Activated CD4-positive, alpha-beta T cell treated with anti-CD3 and anti-CD28 coated beads, Interleukin-10, Interleukin-2, amounts not matched to agents 100 ng/mL and 50 ng/mL, durations not matched to agents 16 hours and 8 hours (primary cell): Measurements from ENCODE around the gene GRB7.
"Not testable (repeated sequence)": the region's sequence is repeated elsewhere in the genome, so short reads cannot be mapped to it uniquely, and the experiment has no call there.

Experiments used
- DNase-seq: peaks from one replicate; pipeline ENCODE4 v3.0.0-alpha.2; 2020

GRB7 gene

GRCh38 chr17:39753514-39754160 lies 15.9 kb downstream of the GRB7 start:
- peak; percentile 63 for DNase-seq

- DNase-seq, result peak; percentile 99
These were observed 16.6 kb downstream of the GRB7 start for GRCh38 chr17:39754161-39754957.

DNA sequence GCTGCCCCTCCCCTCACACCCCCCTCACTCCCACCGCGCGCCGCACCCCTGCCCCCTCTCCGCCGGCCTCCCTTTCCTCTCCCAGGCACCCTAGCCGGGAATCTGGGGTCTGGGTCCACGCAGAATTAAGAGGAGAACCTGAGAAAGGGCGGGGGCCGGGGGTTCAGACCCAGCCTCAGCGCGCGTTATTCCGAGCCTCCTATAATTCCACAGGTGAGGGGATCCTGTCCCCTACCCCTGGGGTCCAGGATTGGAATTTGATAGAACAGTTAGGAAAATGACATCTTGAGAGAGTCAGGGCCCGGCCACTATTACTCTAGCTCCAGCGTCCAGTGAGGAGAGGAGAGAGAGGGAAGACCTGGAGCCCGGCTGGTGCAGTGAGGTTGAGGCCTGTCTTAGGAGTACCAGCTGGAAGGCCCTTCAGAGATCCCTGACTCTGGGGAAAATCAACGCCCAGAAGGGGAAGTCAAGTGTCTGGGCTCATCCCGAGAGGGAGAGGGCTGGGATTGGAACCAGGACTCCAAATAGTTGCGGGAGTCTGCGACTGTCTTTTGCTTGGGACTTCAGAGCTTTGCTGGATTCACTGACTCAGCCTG lies 17.3 kb downstream of the GRB7 start:
- no peak for DNase-seq

DNA sequence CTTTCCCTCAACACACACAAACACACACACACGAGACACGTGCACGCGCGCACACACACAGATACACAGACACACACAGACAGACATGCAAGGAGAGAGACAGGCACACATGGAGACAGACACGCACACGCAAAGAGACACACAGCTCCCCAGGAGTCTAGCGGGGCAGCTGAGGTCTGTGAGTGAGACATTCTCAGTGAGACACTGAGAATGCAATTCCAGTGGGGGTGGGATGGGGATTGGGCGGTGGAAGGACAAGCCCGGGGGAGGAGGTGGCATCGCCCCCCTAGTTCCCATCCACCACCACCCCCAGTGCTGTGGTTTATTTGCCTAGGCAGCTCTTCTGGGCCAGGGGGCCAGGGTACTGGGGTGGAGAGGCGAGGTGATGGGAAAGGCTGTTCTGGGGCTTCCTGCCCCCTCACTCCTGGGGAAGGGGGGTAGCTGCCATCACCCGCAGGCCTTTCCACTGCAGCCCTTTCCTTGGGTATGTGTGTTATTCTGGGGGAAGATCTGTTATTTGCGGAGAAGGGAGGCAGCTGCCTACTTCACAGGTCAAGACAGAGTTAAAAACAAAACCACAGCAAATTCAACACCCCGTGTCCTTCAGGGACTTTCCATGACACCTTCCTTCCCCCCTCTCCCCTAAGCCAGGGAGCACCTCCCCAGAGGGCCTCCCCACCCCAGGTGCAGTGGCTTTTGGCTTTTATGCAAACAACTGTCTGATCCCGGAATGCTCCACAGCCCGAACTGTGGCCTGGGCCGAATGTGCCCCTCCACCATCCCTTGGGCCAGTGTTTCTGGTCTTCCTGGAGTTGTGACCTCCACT lies 18.0 kb downstream of the GRB7 start:
- DNase-seq, result peak; percentile 51

- peak; percentile 37 for DNase-seq
These were observed 18.8 kb downstream of the GRB7 start for GRCh38 chr17:39756380-39757079.

DNA sequence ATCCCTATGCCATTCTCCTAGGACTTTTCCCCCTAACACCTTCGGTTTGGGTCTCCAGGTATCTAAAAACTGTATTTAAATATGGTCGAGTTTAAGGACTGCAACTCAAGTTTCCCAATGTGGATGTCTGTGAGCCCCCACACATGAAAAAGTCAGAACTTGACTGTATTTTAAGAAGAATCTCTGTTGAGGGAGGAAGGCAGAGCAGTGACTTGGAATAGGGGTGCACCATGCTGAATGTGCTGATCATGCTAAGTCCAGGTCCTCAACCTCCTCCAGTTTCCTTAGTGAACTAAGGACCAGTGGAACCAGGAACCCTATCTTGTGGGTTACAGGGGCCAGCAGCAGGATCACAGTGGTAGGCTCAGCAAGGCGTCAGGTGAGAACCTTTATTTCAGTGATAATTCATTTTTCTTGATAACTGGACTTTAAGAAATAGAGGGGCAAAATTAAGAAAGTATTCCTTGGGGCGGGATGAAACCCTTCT lies 19.5 kb downstream of the GRB7 start:
- no peak for DNase-seq

DNA sequence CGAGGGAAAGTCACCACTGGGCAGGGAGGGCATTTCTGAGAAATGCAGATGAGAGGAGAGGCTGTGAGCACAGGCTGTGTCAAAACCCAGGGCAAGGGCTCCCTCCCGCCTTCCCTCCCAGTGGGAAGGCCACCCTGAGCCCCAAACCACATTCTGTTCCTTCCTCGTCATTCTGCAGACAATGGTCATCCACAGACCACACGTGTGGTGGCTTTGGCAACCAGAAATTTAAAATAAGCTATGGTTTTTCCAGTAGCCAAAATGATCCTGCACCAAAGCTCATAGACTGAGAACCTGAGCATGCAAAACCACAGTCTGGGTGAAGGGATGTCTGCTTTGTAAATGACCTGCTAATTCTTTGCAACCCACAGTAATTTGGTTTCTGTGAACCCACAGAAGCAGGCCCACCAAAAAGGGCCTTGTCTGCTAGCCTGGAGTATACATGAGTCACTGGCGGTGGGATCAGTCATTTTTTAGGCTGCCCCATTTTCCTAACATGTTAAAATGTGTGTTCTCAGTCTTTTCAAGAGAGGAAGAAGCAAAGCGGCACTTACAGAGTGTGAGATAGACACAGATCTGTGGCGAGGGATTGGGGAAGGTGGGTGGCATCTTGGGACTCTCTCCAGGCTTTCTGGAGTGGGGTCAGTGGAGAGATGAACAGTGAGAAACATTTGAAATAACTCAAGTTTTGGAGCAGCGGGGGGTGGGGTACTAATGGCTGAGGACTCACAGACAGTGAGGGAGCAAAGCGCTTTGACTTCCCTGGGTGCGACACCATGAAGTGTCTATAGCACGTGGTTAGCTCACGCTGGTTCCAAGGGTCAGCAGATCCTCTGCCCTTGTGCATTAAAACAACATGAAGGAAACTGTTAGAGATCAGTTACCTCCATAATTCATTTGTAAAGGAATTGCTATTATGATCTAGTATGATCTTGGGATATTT lies 20.5 kb downstream of the GRB7 start:
- peak; percentile 90 for DNase-seq

DNA sequence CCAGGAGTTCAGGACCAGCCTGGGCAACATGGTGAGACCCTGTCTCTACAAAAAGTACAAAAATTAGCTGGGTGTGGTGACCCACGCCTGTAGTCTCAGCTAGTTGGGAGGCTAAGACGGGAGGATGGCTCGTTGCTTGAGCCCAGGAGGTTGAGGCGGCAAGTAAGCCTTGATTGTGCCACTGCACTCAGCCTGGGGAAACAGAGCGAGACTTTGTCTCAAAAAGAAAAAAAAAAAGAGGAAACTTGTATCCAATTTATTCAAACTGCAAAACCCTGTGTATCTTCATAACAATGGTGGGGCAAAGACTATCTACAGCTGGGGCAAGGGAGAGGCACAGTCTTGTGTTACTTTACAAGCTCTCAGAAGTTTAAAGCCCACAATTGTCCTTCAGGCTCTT lies 21.5 kb downstream of the GRB7 start:
- DNase-seq, result no peak

DNA sequence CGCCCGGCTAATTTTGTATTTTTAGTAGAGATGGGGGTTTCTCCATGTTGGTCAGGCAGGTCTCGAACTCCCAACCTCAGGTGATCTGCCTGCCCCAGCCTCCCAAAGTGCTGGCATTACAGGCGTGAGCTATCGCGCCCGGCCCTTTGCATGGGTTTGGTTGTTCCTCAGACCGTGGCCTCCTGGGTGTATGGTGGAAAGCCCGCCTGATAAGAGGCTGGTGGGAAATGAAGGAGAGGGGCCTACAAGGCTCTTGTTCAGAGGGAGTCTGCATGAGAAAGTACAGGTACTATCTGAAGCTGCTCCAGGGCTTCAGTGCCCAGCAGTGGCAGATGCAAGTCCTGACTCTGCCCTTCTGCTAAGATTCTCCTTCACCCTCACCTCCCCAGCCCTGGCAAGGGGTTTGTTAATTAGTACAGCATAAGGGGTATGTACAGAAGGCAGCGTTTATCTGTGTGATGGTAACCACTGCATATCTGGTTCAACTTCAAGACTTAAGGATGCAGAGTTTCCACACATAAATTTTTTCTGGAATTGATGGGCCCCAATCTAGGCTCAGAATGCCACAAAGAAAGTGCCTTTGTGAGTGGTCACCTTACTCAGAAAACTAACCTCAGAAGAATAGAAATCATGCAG lies 24.2 kb downstream of the GRB7 start:
- peak; percentile 43 for DNase-seq

DNA sequence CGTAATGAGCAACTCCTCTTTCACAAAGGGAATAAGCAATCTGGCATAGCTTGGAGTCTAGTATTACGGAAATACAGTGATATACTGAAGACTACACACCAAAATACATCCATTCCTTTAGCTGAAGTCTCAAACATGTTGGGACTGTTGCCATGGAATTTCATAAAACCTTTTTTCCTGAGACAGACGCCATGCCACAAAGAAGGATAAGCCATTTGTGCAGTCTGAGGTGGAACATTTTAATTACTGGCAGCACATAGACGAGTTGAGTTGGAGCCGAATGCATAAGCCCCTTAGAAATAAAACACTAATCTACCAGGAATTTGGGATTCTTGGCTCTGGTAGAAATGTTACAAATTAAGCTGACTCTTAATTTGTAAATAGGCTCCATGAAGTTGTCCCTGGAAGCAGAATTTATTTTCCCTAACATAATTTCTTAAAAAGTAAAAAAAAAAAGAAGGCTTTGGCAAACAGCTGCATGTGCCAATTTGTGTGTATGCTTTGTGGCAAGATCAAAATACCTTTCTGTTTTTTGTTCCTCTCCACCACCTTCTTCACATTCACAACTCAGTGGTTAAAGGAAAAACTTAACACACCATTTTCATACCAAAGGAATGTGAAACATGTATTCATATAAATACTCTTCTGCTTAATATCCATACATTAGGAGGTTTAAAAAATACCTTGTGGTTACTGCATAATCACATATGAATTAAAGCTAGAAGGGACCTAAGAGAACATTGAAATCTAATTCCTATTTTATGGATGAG lies 25.5 kb downstream of the GRB7 start:
- no peak for DNase-seq

- DNase-seq, result not testable (repeated sequence)
These were observed 26.4 kb downstream of the GRB7 start for GRCh38 chr17:39764171-39764570.

- no peak for DNase-seq
These were observed 27.4 kb downstream of the GRB7 start for GRCh38 chr17:39765175-39765574.

DNA sequence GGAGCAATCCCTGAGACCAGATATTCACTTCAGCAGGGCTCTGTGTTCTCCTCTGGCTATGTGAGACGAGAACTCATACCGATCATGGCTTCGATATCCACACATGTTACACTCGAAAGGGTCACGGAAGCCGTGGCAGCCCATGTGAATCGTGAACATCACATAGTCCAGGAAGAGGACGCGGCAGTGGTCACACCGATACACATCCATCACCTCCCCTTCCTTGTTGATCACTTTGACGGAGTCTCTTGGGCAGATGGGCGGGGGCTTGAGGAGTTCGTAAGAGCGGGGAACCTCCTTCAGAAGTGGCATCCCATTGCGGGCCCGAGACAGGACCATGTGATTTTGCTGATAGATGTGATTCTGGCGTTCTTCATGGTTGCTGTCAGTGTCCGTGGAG lies 28.0 kb downstream of the GRB7 start:
- DNase-seq, result no peak

DNA sequence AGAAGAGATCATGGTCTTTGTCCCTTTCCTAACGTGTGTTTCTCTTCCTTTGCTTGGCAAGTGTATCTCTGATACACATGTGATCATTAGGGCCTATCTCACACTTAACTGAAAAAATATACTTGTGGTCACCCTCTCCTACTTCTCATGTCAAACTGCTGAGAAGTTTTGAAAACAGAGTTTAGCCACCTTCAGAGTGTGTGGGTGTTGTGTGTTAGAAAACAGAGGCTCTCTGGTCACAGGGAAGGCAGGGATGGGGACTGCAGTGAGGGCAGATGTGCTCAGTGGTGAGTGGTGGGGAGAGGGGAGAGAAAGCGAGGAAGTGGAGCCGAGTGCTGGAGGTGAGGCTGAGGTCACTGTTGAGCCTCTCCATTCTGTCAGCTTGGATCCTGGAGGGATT lies 29.4 kb downstream of the GRB7 start:
- peak; percentile 59 for DNase-seq

DNA sequence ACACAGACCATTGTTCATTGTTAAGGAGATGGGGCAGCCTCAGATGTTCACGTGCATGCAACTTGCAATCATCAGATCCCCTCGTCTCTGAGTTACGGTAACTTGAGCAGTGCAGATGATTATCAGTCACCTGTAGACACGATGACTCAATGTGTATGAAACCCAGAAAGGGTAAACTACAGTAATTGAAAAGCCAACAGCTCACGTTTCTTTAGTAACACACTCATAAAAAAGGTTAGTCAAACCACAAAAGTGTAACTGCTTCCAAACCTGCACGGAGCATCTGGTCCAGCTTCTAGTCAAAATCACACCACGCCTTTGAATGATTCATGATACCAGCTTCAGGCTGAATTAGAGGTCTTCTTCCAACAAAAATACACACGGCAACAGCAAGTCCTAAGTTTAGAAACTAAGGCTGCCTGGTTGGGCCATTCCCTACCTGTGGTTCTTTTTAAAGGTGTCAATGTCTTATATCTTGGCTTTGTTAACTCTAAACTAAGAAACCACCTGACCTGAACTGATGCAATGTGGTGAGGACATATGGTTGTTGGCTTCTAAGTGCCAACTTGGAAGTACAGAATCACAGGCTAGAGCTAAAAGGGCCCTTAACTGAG lies 32.3 kb downstream of the GRB7 start:
- peak; percentile 96 for DNase-seq

DNA sequence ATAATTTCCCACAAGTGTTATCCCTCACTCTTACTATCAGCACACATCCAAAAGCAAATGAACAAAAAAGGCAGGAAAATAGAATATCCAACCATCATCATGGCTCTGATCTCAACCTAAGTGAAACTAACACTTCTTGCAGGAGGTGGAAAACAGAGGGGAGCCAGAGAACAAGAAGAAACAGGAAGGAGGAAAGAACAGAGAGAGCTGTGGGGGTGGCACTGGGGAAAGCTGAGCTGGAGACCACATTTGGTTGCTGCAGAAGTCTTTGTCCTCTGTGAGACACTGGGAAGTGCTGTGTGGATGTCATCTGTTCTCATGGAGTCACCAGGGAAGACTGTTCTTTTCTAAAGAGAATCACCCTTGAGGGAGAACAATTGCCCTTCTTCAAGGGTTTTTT lies 34.7 kb downstream of the GRB7 start:
- DNase-seq, result peak; percentile 45

GRCh38 chr17:39772987-39773934 lies 35.5 kb downstream of the GRB7 start:
- peak; percentile 45 for DNase-seq

DNA sequence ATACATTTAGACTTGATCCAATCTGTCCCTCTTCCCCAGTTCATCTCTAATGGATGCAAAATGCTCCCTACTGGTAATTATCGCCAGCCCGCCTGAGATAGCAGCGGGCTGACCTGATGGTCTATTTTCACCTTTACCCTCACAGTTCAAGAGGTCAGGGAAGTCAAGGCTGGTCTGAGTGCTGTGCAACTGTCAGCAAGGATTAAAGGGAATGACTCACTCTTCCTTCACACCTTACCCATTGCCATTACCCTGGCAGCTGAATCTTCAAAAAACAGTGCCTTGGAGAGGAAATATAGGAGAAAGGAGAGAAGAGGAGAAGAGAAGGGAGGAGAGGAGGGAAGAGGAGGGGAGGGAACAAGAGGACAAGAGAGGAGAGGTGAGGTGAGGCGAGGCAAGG lies 36.3 kb downstream of the GRB7 start:
- DNase-seq, result peak; percentile 71
